HCT116 (cell line): ENCODE data around the gene SCN4B. TPM values are rescaled to one million over a fixed set of nuclear protein-coding genes. Genes with fewer than 3 reads are reported as not detected.

ENCODE experiments used
- ATAC-seq: fragments of 200-7000 bp; cut with Tn5 transposase; 2 replicates; pipeline ENCODE4 v1.9.1; 2020; ENCODE audit warnings: mild to moderate bottlenecking, moderate library complexity
- BruUV-seq: library from RNA; stranded (reverse); fragments of 400-500 nt; replicated peaks from 2 replicates; lab custom pipeline; 2021; lab: Mats Ljungman, UMichigan
- CTCF ChIA-PET: fragments of 300-600 bp; sonication (Branson Sonifier 250); formaldehyde crosslinking; loops from one replicate; lab custom pipeline; 2021; ENCODE audit warnings: antibody characterized with exemption; lab: Charles Lee
- POLR2A ChIA-PET: fragments of 300-600, 350-600 bp; sonication (Branson Sonifier 250); formaldehyde crosslinking; loops from one replicate; lab custom pipeline; 2021; ENCODE audit warnings: antibody characterized with exemption; lab: Charles Lee
- RAD21 ChIA-PET, 2 experiments: fragments of 300-600 bp; sonication (Branson Sonifier 250); formaldehyde crosslinking; loops; one replicate each; lab custom pipeline; 2023; ENCODE audit warnings: low total read pairs in 2 of 2; ENCODE audit not compliant: uncharacterized antibody in 2 of 2, unreplicated experiment in 2 of 2, low non-redundant PET in 1 of 2; lab: Charles Lee
- DNase-seq: peaks from one replicate; pipeline ENCODE4 v3.0.0-alpha.2; 2010; ENCODE audit warnings: low read depth, low spot score
- H2AFZ ChIP-seq: fragments of 200-600 bp; shearing (Covaris generic), sonication (generic); 2 replicates; pipeline ENCODE4 v1.6.1; 2017; ENCODE audit warnings: low read depth, mixed run types, mixed read lengths, antibody characterized with exemption, low read length; ENCODE audit not compliant: poor library complexity, severe bottlenecking
- H3K27ac ChIP-seq: 2 replicates; pipeline ENCODE4 v1.5.1; 2012; ENCODE audit warnings: low read depth, low read length
- H3K27me3 ChIP-seq: fragments of 200-600 bp; sonication (generic); 2 replicates; pipeline ENCODE4 v1.6.1; 2016; ENCODE audit warnings: mixed run types, low read length, mixed read lengths; ENCODE audit not compliant: insufficient read depth
- H3K36me3 ChIP-seq, 2 experiments: fragments of 200-500 bp in 1 of 2; fragments of 200-600 bp in 1 of 2; sonication (Bioruptor generic) in 1 of 2; sonication (generic) in 1 of 2; 2 replicates each; pipeline versions ENCODE4 v1.5.1 to v1.6.1; 2014 to 2016; ENCODE audit warnings: low read length in 2 of 2, inconsistent platforms in 1 of 2, mixed read lengths in 1 of 2, mixed run types in 1 of 2; ENCODE audit not compliant: insufficient read depth in 2 of 2, control insufficient read depth in 1 of 2
- H3K4me1 ChIP-seq, 2 experiments: fragments of 200-600 bp in 1 of 2; sonication (generic) in 1 of 2; 2 replicates each; pipeline versions ENCODE4 v1.5.1 to v1.6.1; 2012 to 2017; ENCODE audit warnings: low read length in 2 of 2, inconsistent platforms in 1 of 2, mild to moderate bottlenecking in 1 of 2, mixed read lengths in 1 of 2, mixed run types in 1 of 2, moderate library complexity in 1 of 2; ENCODE audit not compliant: insufficient read depth in 2 of 2, control insufficient read depth in 1 of 2
- H3K4me2 ChIP-seq: fragments of 200-600 bp; sonication (generic); 2 replicates; pipeline ENCODE4 v1.6.1; 2017; ENCODE audit warnings: mixed run types, low read length, mixed read lengths
- H3K4me3 ChIP-seq, 2 experiments: fragments of 200-600 bp in 1 of 2; sonication (generic) in 1 of 2; replicated peaks in 1 of 2; 2 replicates each; pipeline ENCODE4 v1.5.1; 2011 to 2016; ENCODE audit warnings: low read length in 2 of 2, control low read depth in 1 of 2, low read depth in 1 of 2, mild to moderate bottlenecking in 1 of 2, mixed read lengths in 1 of 2, mixed run types in 1 of 2
- H3K79me2 ChIP-seq: fragments of 200-600 bp; sonication (generic); 2 replicates; pipeline ENCODE4 v1.6.1; 2017; ENCODE audit warnings: mild to moderate bottlenecking, mixed run types, low read length, moderate library complexity, mixed read lengths; ENCODE audit not compliant: insufficient read depth
- H3K9ac ChIP-seq: fragments of 200-600 bp; sonication (generic); 2 replicates; pipeline ENCODE4 v1.6.1; 2016; ENCODE audit warnings: low read length, mixed read lengths
- H3K9me2 ChIP-seq: fragments of 200-600 bp; sonication (generic), shearing (Covaris generic); 2 replicates; pipeline ENCODE4 v1.6.1; 2017; ENCODE audit warnings: mixed run types, mild to moderate bottlenecking, moderate library complexity; ENCODE audit not compliant: insufficient read depth
- H3K9me3 ChIP-seq, 2 experiments: fragments of 200-500 bp in 1 of 2; fragments of 200-600 bp in 1 of 2; sonication (Bioruptor generic) in 1 of 2; sonication (generic) in 1 of 2; 2 replicates each; pipeline ENCODE4 v1.6.1; 2014 to 2017; ENCODE audit warnings: low read length in 2 of 2, mixed read lengths in 2 of 2, inconsistent platforms in 1 of 2, low read depth in 1 of 2, mild to moderate bottlenecking in 1 of 2, mixed run types in 1 of 2, moderate library complexity in 1 of 2; ENCODE audit not compliant: control insufficient read depth in 1 of 2, insufficient read depth in 1 of 2
- H4K20me1 ChIP-seq: fragments of 200-600 bp; sonication (generic), shearing (Covaris generic); 2 replicates; pipeline ENCODE4 v1.6.1; 2017; ENCODE audit warnings: mixed run types, mild to moderate bottlenecking, moderate library complexity; ENCODE audit not compliant: insufficient read depth
- ATF3 ChIP-seq: IDR thresholded peaks from 2 replicates; pipeline ENCODE4 v1.6.1; 2012
- CBX3 ChIP-seq: IDR thresholded peaks from 2 replicates; pipeline ENCODE4 v1.6.1; 2012; ENCODE audit warnings: low read depth
- CTCF ChIP-seq, 3 experiments: fragments of 200-600 bp in 1 of 3; sonication (generic) in 1 of 3; IDR thresholded peaks in 2 of 3; conservative IDR thresholded peaks in 1 of 3; 2 replicates each; pipeline ENCODE4 v1.5.1; 2012 to 2017; ENCODE audit warnings: low read depth in 2 of 3, low read length in 2 of 3, antibody characterized with exemption in 1 of 3, borderline replicate concordance in 1 of 3, control low read depth in 1 of 3, mild to moderate bottlenecking in 1 of 3, mixed read lengths in 1 of 3, mixed run types in 1 of 3, moderate library complexity in 1 of 3; ENCODE audit not compliant: insufficient read depth in 1 of 3
- ELF1 ChIP-seq: IDR thresholded peaks from 2 replicates; pipeline ENCODE4 v1.6.1; 2012; ENCODE audit warnings: low read depth, borderline replicate concordance
- FOSL1 ChIP-seq: IDR thresholded peaks from 2 replicates; pipeline ENCODE4 v1.6.1; 2012; ENCODE audit warnings: low read depth
- JUND ChIP-seq: IDR thresholded peaks from 2 replicates; pipeline ENCODE4 v1.6.1; 2012
- MAX ChIP-seq: IDR thresholded peaks from 2 replicates; pipeline ENCODE4 v1.6.1; 2012
- POLR2A ChIP-seq: IDR thresholded peaks from 2 replicates; pipeline ENCODE4 v1.7.0; 2011; ENCODE audit warnings: borderline replicate concordance; ENCODE audit not compliant: insufficient read depth, insufficient read length; ENCODE audit errors: extremely low read depth
- POLR2AphosphoS5 ChIP-seq: IDR thresholded peaks from 2 replicates; pipeline ENCODE4 v1.6.1; 2011; ENCODE audit warnings: mild to moderate bottlenecking, low read depth, low read length, moderate library complexity
- RAD21 ChIP-seq: IDR thresholded peaks from 2 replicates; pipeline ENCODE4 v1.6.1; 2012; ENCODE audit warnings: low read depth, mild to moderate bottlenecking
- REST ChIP-seq: IDR thresholded peaks from 2 replicates; pipeline ENCODE4 v1.6.1; 2012; ENCODE audit warnings: low read depth
- SIN3A ChIP-seq: IDR thresholded peaks from 2 replicates; pipeline ENCODE4 v1.6.1; 2012; ENCODE audit warnings: low read depth
- SP1 ChIP-seq: IDR thresholded peaks from 2 replicates; pipeline ENCODE4 v1.6.1; 2012; ENCODE audit warnings: low read depth
- SRF ChIP-seq: IDR thresholded peaks from 2 replicates; pipeline ENCODE4 v1.6.1; 2012; ENCODE audit warnings: low read depth
- TCF7L2 ChIP-seq: IDR thresholded peaks from 2 replicates; pipeline ENCODE4 v1.7.0; 2011; ENCODE audit warnings: borderline replicate concordance, inconsistent platforms; ENCODE audit not compliant: insufficient read depth, insufficient read length; ENCODE audit errors: extremely low read depth
- ZBTB33 ChIP-seq: IDR thresholded peaks from 2 replicates; pipeline ENCODE4 v1.6.1; 2011; ENCODE audit warnings: mild to moderate bottlenecking, low read length, moderate library complexity; ENCODE audit not compliant: insufficient replicate concordance; ENCODE audit errors: extremely low read depth
- ZFX ChIP-seq: fragments of 450-650 bp; IDR thresholded peaks from 2 replicates; pipeline ENCODE4 v1.6.1; 2017
- ZNF274 ChIP-seq: fragments of 200-500 bp; sonication (Bioruptor generic); IDR thresholded peaks from 2 replicates; pipeline ENCODE4 v1.6.1; 2014; ENCODE audit warnings: mild to moderate bottlenecking, low read depth, low read length, inconsistent platforms
- intact Hi-C: fragments of 100-400 bp; cut with micrococcal nuclease; formaldehyde crosslinking; loops from 2 replicates; pipeline ENCODE4 v1.10.0; 2022
- total RNA-seq: library from RNA; stranded (reverse); gene quantifications from one replicate; pipeline ENCODE4 v1.2.1, GENCODE V29; 2021; ENCODE audit not compliant: unreplicated experiment

SCN4B gene
- total RNA-seq, 1 experiment from 2014 or later, result 0.32 TPM

- Histone ChIP-seq H3K4me2 (no peak overlapping the region), H4K20me1 (no peaks in the 10 kb centered on the region), H3K27ac (no peak overlapping the region), H3K79me2 (no peaks in the 10 kb centered on the region), H3K27me3 (no peaks in the 10 kb centered on the region), H3K9me2 (no peaks in the 10 kb centered on the region), H2AFZ (no peak overlapping the region), H3K36me3 (no peaks in the 10 kb centered on the region), H3K9me3 (no peaks in the 10 kb centered on the region), H3K9ac (no peak overlapping the region), H3K4me3 (no peak overlapping the region), H3K4me1 (peaks cover 5 to 13% of the 10 kb centered on the region in 2 experiments; a peak in 3 of 4 replicates)
- DNase-seq, result no peak
- CTCF ChIA-PET, result no interaction called here
- no peak for ATAC-seq
- RAD21 ChIA-PET, result no interaction called here
- POLR2A ChIA-PET, result no interaction called here
- TF ChIP-seq CTCF (IDR thresholded peaks at IDR 0.05 in 2 of 3, conservative IDR thresholded peaks at IDR 0.05 in 1 of 3; ENCODE audit: borderline replicate concordance in 1 of 3, insufficient read depth in 1 of 3, low read depth in 2 of 3, low read length in 2 of 3), result no peak
- TF ChIP-seq RAD21, result no peak
- no peak for TF ChIP-seq SP1
- TF ChIP-seq ZBTB33, result no peak
- no peak for TF ChIP-seq POLR2AphosphoS5
- TF ChIP-seq ZFX, result no peak
- TF ChIP-seq MAX, result no peak
- TF ChIP-seq JUND, result no peak
- no peak for TF ChIP-seq REST
- TF ChIP-seq TCF7L2, result no peak
- no peak for TF ChIP-seq FOSL1
- no peak for TF ChIP-seq ELF1
- no peak for TF ChIP-seq ATF3
- no peak for TF ChIP-seq ZNF274
- TF ChIP-seq CBX3, result no peak
- no peak for TF ChIP-seq SIN3A
- TF ChIP-seq SRF, result no peak
- TF ChIP-seq POLR2A, result no peak
- TF ChIP-seq, all 23 proteins: peak for 0
- intact Hi-C loops, result no loop called here
- no TSS peak for BruUV-seq
These were observed 22.7 kb upstream of the SCN4B start for GRCh38 chr11:118175031-118175992.
